ENCODE measurements around the gene CTSE. TPM values are rescaled to one million over a fixed set of nuclear protein-coding genes. Genes with fewer than 3 reads are reported as not detected.

CTSE gene
- total RNA-seq, 2 donors from 2014 or later = not detected

- DNase-seq (peak; percentile 66), ATAC-seq (peak; percentile 77 to 85)
- intact Hi-C loops (cut with DNase I) = loop anchor here (1.0 to 10.0 kb wide), 5 partner anchors 55 to 315 kb away; no protein-coding TSS in a partner anchor
Measured at GRCh38 chr1:205977402-205978014, 46.2 kb downstream of the CTSE start.

GRCh38 chr1:205976708-205977401, 46.8 kb downstream of the CTSE start:
- intact Hi-C loops (cut with DNase I) = loop anchor here (1.0 to 10.0 kb wide), 5 partner anchors 55 to 315 kb away; no protein-coding TSS in a partner anchor
- peak; percentile 80 to 89 for ATAC-seq

GRCh38 chr1:205976036-205976435, 47.7 kb downstream of the CTSE start:
- DNase-seq = no peak
- no peak for ATAC-seq
- intact Hi-C loops (cut with DNase I) = loop anchor here (5.0 to 10.0 kb wide), 4 partner anchors 54 to 314 kb away; no protein-coding TSS in a partner anchor

More at GRCh38 chr1:205976708-205977401, 46.8 kb downstream of the CTSE start:
- DNase-seq = peak; percentile 66

- intact Hi-C loops (cut with DNase I) = loop anchor here (5.0 to 10.0 kb wide), 4 partner anchors 53 to 313 kb away; no protein-coding TSS in a partner anchor
- no peak for DNase-seq
- ATAC-seq = peak in 1 of 2 donors; percentile 12
Measured at GRCh38 chr1:205975387-205975998, 48.2 kb downstream of the CTSE start.

GRCh38 chr1:205974712-205975111, 49.0 kb downstream of the CTSE start:
- ATAC-seq (no peak), DNase-seq (no peak)
- intact Hi-C loops (cut with DNase I) = loop anchor here (5.0 to 10.0 kb wide), 4 partner anchors 52 to 312 kb away; no protein-coding TSS in a partner anchor

- ATAC-seq = no peak
- intact Hi-C loops (cut with DNase I) = loop anchor here in 1 of 2 donors (10.0 kb wide), 1 partner anchor 309 kb away; no protein-coding TSS in a partner anchor
- no peak for DNase-seq
Measured at GRCh38 chr1:205973377-205974232, 50.1 kb downstream of the CTSE start.

GRCh38 chr1:205972491-205973168, 51.1 kb downstream of the CTSE start:
- intact Hi-C loops (cut with DNase I) = loop anchor here in 1 of 2 donors (10.0 kb wide), 1 partner anchor 308 kb away; no protein-coding TSS in a partner anchor
- DNase-seq (no peak), ATAC-seq (no peak)

GRCh38 chr1:205972081-205972480, 51.6 kb downstream of the CTSE start:
- no peak for ATAC-seq
- intact Hi-C loops (cut with DNase I) = loop anchor here in 1 of 2 donors (10.0 kb wide), 1 partner anchor 307 kb away; no protein-coding TSS in a partner anchor
- DNase-seq = no peak

GRCh38 chr1:205971082-205971481, 52.6 kb downstream of the CTSE start:
- intact Hi-C loops (cut with DNase I) = loop anchor here in 1 of 2 donors (10.0 kb wide), 1 partner anchor 306 kb away; no protein-coding TSS in a partner anchor

GRCh38 chr1:205970486-205970885, 53.2 kb downstream of the CTSE start:
- no peak for ATAC-seq
- DNase-seq = no peak
- intact Hi-C loops (cut with DNase I) = loop anchor here in 1 of 2 donors (10.0 kb wide), 1 partner anchor 306 kb away; no protein-coding TSS in a partner anchor

More at GRCh38 chr1:205971082-205971481, 52.6 kb downstream of the CTSE start:
- ATAC-seq = no peak
- DNase-seq = no peak

GRCh38 chr1:205969229-205969628, 54.5 kb downstream of the CTSE start:
- intact Hi-C loops (cut with DNase I) = no loop called here
- DNase-seq (no peak), ATAC-seq (no peak)

GRCh38 chr1:205967554-205968335, 56.0 kb downstream of the CTSE start:
- intact Hi-C loops (cut with DNase I) = no loop called here
- no peak for ATAC-seq
- no peak for DNase-seq

- no peak for ATAC-seq
- intact Hi-C loops (cut with DNase I) = no loop called here
- DNase-seq = no peak
Measured at GRCh38 chr1:205965036-205965884, 58.4 kb downstream of the CTSE start.

GRCh38 chr1:205963352-205964155, 60.1 kb downstream of the CTSE start:
- intact Hi-C loops (cut with DNase I) = no loop called here
- peak in 1 of 2 donors; percentile 24 for ATAC-seq
- no peak for DNase-seq

- DNase-seq = peak; percentile 13
- peak in 1 of 2 donors; percentile 10 for ATAC-seq
- intact Hi-C loops (cut with DNase I) = no loop called here
Measured at GRCh38 chr1:205962821-205963221, 60.9 kb downstream of the CTSE start.
